IPS-18a (cell line): ENCODE results near the gene C10orf88.

Experiments used
- H3K27ac ChIP-seq: one replicate; pipeline ENCODE4 v1.5.1; 2013; ENCODE audit warnings: low read length
- H3K27me3 ChIP-seq: one replicate; pipeline ENCODE4 v1.6.1; 2013; ENCODE audit warnings: mild to moderate bottlenecking, low read length; ENCODE audit not compliant: control insufficient read depth, insufficient read depth
- H3K36me3 ChIP-seq: one replicate; pipeline ENCODE4 v1.6.1; 2013; ENCODE audit warnings: low read depth, low read length; ENCODE audit not compliant: control insufficient read depth
- H3K4me1 ChIP-seq: one replicate; pipeline ENCODE4 v1.6.1; 2013; ENCODE audit warnings: low read depth, low read length; ENCODE audit not compliant: control insufficient read depth
- H3K4me3 ChIP-seq: one replicate; pipeline ENCODE4 v1.5.1; 2013; ENCODE audit warnings: low read length
- H3K9ac ChIP-seq: one replicate; pipeline ENCODE4 v1.6.1; 2013; ENCODE audit warnings: mild to moderate bottlenecking, low read length, moderate library complexity
- H3K9me3 ChIP-seq: one replicate; pipeline ENCODE4 v1.6.1; 2013; ENCODE audit warnings: low read depth, low read length; ENCODE audit not compliant: control insufficient read depth

Gene C10orf88, protein sequence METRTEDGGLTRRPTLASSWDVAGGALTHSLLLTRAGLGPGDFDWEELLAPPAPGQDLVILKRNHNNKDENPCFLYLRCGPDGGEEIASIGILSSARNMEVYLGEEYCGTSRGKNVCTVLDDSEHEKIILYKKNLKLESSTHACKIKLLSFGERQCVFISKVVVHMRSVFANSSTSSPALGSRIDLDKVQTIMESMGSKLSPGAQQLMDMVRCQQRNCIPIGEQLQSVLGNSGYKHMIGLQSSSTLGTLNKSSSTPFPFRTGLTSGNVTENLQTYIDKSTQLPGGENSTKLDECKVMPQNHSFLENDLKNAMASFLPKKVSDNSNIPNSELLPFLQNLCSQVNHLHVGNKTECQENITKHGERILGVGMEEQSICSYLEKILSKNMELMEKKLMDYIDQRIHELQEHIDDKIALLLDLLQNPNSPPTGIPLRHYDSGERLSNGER

DNA sequence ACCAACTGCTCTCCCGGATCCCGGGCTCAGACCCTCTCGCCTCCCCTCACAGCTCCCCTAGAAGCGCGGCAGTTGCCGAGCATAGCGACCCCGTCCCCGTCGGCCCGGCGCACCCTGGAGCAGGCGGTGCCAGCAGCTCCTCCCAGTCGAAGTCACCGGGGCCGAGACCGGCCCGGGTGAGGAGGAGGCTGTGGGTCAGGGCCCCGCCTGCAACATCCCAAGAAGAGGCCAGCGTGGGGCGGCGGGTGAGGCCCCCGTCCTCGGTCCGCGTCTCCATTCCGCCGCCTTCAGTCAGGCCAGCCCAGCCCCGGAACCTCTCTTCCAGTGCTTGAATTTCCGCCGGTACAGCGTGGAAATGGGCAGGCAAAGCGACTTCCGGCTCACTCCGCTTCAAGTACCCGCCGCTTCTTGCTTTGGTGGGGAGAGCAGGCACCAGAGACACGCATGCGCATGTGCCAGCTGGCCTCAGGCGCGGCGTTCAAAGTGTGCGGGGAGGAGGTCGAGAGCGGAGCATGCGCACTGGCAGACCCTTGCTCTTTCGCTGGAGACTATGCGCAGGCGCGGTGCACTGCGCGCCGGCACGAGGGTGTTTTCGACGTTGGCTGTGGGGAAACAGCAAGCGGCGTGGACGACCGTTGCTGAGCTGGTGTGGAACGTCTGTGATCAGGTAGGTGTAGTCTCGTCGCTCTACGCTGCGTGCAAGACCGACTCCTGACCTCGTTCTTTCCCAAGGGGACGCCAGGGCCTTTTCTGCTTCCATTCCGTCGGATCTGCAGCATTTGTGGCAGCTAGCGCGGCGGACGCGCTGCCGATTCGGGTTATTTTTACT lies at the start of gene C10orf88:
TSS of gene C10orf88 (minus strand) at position 326 of the 829 bp plus-strand sequence. CDS start at position 277, 49 bp downstream.
- no peaks in the 10 kb centered on the region for H3K4me1 ChIP-seq
- H3K36me3 ChIP-seq: peaks cover 12% of the 10 kb centered on the region
- peaks cover 8% of the 10 kb centered on the region for H3K9me3 ChIP-seq
- no peak within 1 kb of the TSS for H3K27ac ChIP-seq
- H3K4me3 ChIP-seq: peak within 1 kb of the TSS; percentile 79
- peak within 1 kb of the TSS; percentile 59 for H3K9ac ChIP-seq
- H3K27me3 ChIP-seq: peaks cover 32% of the 10 kb centered on the region

DNA sequence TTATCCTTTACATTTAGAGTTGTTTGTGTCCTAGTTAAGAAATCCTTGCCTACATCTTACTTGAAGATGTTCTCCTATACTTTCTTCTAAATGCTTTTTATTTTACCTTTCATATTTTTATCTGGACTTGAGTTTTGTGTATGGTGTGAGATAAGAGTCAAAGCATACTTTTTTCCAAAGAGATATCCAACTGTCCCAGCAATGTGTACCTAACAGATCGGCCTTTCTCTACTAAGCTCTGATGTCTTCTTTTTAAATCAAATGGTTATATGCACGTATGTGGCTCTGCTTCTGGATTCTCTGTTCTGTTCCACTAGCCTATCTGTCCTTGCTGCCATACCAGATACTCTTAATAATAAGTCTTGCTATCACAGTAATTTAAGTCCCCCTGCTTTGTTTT lies 47.3 kb upstream of the C10orf88 start:
- peaks cover 10% of the 10 kb centered on the region for H3K36me3 ChIP-seq
- no peaks in the 10 kb centered on the region for H3K27me3 ChIP-seq
- no peak overlapping the region for H3K4me3 ChIP-seq
- no peaks in the 10 kb centered on the region for H3K9me3 ChIP-seq
- H3K4me1 ChIP-seq: no peaks in the 10 kb centered on the region
- H3K9ac ChIP-seq: no peak overlapping the region
- no peak overlapping the region for H3K27ac ChIP-seq

DNA sequence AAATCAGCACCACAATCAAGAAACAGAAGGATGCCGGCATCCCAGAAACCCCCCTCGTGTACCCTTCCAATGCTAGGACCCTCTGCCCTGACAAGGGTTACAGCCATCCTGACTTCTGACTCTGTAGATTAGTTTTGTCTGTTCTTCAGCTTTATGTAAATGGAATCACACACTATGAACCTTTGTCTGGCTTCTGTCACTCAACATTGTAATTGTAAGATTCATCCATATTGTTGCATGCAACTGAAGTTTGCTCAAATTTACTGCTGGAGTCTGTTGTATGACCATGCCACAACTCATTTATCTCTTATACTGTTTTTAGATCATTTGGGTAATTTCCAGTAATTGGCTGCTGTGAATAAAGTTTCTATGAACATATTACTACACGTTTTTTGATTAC lies 46.1 kb upstream of the C10orf88 start:
- Histone ChIP-seq H3K9ac (no peak overlapping the region), H3K9me3 (no peaks in the 10 kb centered on the region), H3K4me1 (no peaks in the 10 kb centered on the region), H3K27me3 (no peaks in the 10 kb centered on the region), H3K27ac (no peak overlapping the region), H3K4me3 (no peak overlapping the region), H3K36me3 (peaks cover 18% of the 10 kb centered on the region)

DNA sequence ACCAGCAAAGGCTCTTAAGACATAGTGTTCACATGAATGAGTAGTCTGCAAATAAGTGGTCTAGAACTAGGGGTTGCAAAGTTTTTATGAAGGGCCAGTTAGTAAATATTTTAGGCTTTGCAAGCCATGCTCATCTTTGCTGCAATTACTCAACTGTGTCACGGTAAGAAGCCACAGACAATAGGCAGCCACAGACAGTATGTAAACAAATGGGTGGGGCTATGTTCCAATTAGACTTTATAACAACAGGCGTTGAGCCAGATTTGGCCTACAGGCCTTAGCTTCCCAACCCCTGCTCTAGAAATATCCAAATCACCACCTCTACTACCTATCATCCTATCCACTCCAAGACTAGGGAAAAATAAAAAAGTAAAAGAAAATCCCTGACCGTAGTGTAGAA lies 45.3 kb upstream of the C10orf88 start:
- Histone ChIP-seq H3K9ac (no peak overlapping the region), H3K4me1 (no peaks in the 10 kb centered on the region), H3K4me3 (no peak overlapping the region), H3K36me3 (peaks cover 24% of the 10 kb centered on the region), H3K27ac (no peak overlapping the region), H3K9me3 (no peaks in the 10 kb centered on the region), H3K27me3 (no peaks in the 10 kb centered on the region)

DNA sequence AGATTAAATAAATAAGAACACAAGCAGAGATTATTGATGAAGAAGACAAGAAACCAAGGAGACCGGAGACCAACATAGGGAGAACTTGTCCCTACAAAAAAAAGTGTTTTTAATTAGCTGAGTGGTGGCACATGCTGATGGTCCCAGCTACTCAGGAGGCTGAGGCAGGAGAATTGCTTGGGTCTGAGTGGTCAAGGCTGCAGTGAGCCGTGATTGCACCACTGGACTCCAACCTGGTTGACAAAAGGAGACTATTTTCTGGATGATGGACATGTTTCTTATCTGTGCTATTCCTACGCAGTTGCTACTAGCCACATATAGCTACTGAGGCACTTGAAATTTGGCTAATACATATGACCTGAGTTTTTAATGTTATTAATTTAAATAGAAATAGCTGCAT lies 44.9 kb upstream of the C10orf88 start:
- Histone ChIP-seq H3K27me3 (no peaks in the 10 kb centered on the region), H3K4me3 (no peak overlapping the region), H3K9me3 (no peaks in the 10 kb centered on the region), H3K36me3 (peaks cover 28% of the 10 kb centered on the region), H3K9ac (no peak overlapping the region), H3K27ac (no peak overlapping the region), H3K4me1 (no peaks in the 10 kb centered on the region)

DNA sequence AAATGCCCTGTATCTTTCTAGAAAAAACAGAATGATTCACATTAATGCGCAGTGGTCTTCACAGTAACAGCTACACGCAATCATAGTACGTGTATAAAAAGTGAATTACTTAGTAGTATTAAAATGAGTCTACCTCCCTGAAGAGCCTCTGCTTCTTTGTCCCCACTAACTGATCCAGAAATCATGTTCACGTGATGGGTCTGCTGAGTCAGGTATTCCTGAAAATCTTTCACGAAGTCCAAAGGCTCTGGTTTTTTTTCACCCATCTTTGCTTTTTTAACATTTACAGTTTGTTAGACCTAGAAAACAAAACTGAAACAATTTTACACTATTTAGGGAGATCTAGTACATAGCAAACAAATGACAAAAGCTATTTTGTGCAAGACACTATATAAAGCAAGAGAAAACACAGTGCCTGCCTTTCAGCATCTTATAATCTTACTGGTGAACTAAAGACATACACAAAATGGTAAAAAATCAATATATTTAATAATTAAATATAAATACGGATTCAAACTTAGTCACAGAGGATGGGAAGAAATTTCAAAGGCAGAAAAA lies 44.4 kb upstream of the C10orf88 start:
- Histone ChIP-seq H3K4me1 (no peaks in the 10 kb centered on the region), H3K9ac (no peak overlapping the region), H3K9me3 (no peaks in the 10 kb centered on the region), H3K4me3 (no peak overlapping the region), H3K27ac (no peak overlapping the region), H3K27me3 (no peaks in the 10 kb centered on the region), H3K36me3 (peaks cover 28% of the 10 kb centered on the region)

DNA sequence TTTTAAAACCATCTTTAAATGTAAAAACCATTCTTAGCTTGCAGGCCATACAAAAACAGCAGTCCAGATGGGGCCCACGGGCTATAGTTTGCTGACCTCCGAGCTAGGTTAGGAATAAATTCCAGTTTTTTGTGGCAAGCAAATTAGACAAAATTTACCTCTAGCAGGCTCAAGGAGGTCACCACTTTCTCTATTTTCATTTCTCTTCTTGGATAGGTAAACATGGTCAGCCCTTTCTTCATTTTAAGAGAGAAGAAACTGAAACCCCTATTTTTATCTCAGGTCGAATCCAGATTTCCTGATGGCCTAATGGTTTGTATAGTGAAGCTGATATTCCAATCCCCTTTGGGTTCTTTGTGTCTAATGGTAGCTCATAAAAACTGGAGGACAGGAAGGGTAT lies 43.8 kb upstream of the C10orf88 start:
- no peaks in the 10 kb centered on the region for H3K9me3 ChIP-seq
- H3K4me3 ChIP-seq: no peak overlapping the region
- H3K27me3 ChIP-seq: no peaks in the 10 kb centered on the region
- H3K4me1 ChIP-seq: no peaks in the 10 kb centered on the region
- H3K27ac ChIP-seq: no peak overlapping the region
- peaks cover 29% of the 10 kb centered on the region for H3K36me3 ChIP-seq
- no peak overlapping the region for H3K9ac ChIP-seq

DNA sequence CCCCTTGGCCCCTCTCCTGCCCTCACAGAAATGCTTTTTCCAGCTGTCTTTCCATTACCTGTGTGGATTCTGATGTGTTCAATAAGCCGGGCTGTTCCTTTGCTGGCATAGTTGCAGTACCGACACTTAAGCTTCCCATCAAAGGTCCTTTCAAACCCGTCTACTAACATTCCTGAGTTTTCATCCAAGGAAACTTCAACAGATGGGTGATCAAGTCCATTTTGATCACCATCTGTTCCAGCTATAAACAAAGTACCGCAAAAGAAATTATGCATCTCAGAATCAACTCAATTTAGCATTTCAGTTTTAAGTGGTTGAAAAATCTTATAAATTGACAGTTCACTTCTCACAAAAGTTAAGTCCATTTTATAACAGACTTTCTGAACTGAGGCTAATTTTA lies 41.9 kb upstream of the C10orf88 start:
- H3K9me3 ChIP-seq: no peaks in the 10 kb centered on the region
- H3K9ac ChIP-seq: no peak overlapping the region
- H3K27me3 ChIP-seq: no peaks in the 10 kb centered on the region
- no peak overlapping the region for H3K4me3 ChIP-seq
- no peak overlapping the region for H3K27ac ChIP-seq
- no peaks in the 10 kb centered on the region for H3K4me1 ChIP-seq
- H3K36me3 ChIP-seq: peaks cover 32% of the 10 kb centered on the region

DNA sequence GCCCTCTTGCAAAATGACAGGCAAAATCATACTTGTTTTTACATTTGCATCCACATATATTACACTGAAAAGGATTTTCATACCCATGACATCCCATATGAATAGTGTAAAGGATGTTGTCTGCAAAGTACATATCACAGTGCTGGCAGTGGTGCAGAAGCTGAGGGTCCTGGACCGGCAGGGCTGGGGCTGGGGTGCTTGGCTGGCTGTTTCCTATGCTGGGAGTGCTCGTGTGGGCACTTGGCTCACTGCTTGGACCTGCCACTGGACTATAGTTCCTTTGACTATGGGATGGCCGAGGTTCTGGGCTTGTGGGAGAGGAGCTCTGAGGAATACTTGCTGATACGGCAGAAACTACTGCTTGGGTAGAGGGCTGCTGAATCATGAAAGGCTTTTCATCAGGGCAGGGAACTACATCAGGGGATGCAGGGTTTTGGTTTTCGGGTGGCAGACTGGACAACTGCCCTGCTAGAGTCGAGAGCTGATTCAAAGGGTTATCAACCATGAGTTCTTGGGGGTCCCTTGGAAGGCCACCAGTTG lies 39.8 kb upstream of the C10orf88 start:
- Histone ChIP-seq H3K27ac (no peak overlapping the region), H3K27me3 (no peaks in the 10 kb centered on the region), H3K9me3 (no peaks in the 10 kb centered on the region), H3K9ac (no peak overlapping the region), H3K36me3 (peaks cover 34% of the 10 kb centered on the region), H3K4me1 (no peaks in the 10 kb centered on the region), H3K4me3 (no peak overlapping the region)

DNA sequence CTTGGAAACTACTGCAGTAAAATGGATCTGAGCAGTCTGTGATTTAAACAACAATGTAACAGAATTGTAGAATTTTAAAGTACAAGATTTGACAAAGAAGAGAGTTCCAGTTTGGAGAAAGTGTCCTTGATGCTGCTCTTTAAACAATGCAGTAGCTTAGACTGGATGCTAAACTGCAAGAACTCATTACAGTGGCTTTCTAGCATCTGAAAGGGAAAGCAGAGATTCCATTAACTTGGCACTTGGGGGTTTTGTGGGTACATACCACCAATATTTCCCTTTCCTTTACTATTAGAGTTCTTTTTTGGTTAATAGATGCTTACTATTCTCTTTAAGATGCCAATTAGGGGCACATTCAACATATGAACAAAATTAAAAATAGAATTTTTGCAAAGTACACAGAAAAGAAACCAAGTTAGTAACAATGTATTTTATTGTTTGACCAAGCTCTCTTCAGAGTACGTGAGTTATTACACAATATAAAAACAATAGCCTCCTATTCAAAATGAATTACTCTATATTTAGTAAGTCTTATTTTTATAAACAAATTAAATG lies 38.1 kb upstream of the C10orf88 start:
- no peak overlapping the region for H3K9ac ChIP-seq
- no peaks in the 10 kb centered on the region for H3K9me3 ChIP-seq
- no peak overlapping the region for H3K4me3 ChIP-seq
- no peaks in the 10 kb centered on the region for H3K4me1 ChIP-seq
- peaks cover 26% of the 10 kb centered on the region for H3K36me3 ChIP-seq
- H3K27ac ChIP-seq: no peak overlapping the region
- H3K27me3 ChIP-seq: no peaks in the 10 kb centered on the region

DNA sequence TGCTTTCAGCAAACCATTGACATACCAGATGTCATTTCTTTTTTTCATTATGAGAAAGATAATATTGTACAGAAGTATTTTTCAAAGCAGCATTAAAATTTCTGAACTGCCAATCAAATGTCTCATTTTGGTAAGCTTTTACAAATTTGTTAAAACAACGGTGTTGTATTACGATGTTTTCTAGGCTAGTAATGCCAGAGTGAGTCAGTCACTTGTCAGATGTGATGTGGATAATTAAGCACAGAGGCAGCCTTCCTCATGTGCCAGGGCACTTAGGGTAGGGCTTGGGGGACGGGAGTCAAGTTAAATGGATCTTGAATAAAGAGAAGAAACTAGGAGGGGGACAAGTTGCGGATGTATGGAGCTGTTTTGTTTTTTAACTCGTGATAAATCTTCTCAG lies 36.3 kb upstream of the C10orf88 start:
- no peaks in the 10 kb centered on the region for H3K9me3 ChIP-seq
- peaks cover 23% of the 10 kb centered on the region for H3K36me3 ChIP-seq
- H3K9ac ChIP-seq: no peak overlapping the region
- H3K4me3 ChIP-seq: no peak overlapping the region
- no peaks in the 10 kb centered on the region for H3K27me3 ChIP-seq
- no peaks in the 10 kb centered on the region for H3K4me1 ChIP-seq
- no peak overlapping the region for H3K27ac ChIP-seq
